ENCODE results near the gene PLAAT3. TPM values are rescaled to one million over a fixed set of nuclear protein-coding genes. Genes with fewer than 3 reads are reported as not detected.

Gene PLAAT3
- total RNA-seq, 1 donor from 2014 or later, result 8.0 TPM

DNA sequence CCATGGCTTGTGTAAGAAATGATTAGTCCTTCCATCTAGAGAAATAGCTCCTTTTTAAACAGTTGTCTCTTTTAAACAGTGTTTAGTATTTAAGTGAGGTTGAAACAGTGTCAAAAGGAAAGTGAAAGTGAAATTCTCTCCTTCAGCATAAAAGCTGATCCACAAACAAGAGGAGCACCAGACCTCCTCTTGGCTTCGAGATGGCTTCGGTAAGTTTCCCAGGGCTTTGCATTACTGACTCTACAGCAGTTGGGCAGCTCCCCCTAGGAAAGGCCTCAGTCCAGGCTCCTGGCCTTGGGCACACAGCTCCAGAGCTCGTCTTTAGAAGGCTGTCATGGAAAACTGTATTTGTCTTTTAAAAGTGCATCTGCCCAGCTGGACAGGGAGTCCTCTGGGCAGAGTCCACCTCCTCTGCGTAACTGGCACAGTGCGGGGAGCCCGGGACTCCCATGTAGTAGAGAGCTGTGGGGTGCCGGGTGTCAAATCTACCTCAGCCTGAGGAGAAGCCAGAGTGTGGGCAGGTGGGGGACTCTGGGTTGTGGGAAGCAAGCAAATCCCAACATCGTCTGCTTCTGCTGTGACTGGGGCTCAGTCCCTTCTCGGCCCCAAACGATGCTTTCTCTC, 77.5 kb downstream of the PLAAT3 start, which contains the start of gene PLAAT4:
Gene PLAAT4 (plus strand): TSS at position 140 of the 624 bp plus-strand sequence. CDS start 61 bp downstream, at position 201.
- peak within 1 kb of the TSS; percentile 88 for H3K27ac Mint-ChIP-seq
- no peak within 1 kb of the TSS for H3K4me3 Mint-ChIP-seq
- no peak within 1 kb of the TSS for H3K4me2 ChIP-seq

DNA sequence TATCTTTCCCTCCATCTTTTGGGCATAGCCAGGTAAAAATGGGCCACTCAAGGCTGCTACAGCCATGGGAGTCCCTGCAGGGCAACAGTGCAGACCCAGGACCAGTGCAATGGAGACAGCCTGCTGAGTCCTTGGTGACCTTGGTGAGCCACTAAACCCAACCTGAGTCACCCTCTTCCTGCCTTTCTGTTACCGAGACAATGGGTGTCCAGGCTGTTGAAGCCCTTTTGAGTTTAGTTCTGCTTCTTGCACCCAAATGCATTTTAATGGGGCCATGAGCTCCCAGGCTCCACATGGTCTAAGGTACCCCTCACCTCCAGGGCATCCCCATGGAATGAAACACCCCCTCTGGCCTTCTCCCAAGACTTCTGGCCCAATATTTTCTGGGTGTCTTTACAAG, 78.5 kb downstream of the PLAAT3 start:
- Mint-ChIP-seq H3K4me1 (peaks cover 28% of the 10 kb centered on the region), H3K4me3 (no peak overlapping the region), H3K9me3 (no peaks in the 10 kb centered on the region), H3K27ac (no peak overlapping the region), H3K36me3 (no peaks in the 10 kb centered on the region), H3K27me3 (ENCODE audit: insufficient read depth, low read depth) (peaks cover 2% of the 10 kb centered on the region)
- H3K27ac ChIP-seq, result no peak overlapping the region
- no peaks in the 10 kb centered on the region for H4K20me1 ChIP-seq (ENCODE audit: low read depth)
- TF ChIP-seq, protein P1, sequence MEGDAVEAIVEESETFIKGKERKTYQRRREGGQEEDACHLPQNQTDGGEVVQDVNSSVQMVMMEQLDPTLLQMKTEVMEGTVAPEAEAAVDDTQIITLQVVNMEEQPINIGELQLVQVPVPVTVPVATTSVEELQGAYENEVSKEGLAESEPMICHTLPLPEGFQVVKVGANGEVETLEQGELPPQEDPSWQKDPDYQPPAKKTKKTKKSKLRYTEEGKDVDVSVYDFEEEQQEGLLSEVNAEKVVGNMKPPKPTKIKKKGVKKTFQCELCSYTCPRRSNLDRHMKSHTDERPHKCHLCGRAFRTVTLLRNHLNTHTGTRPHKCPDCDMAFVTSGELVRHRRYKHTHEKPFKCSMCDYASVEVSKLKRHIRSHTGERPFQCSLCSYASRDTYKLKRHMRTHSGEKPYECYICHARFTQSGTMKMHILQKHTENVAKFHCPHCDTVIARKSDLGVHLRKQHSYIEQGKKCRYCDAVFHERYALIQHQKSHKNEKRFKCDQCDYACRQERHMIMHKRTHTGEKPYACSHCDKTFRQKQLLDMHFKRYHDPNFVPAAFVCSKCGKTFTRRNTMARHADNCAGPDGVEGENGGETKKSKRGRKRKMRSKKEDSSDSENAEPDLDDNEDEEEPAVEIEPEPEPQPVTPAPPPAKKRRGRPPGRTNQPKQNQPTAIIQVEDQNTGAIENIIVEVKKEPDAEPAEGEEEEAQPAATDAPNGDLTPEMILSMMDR (IDR thresholded peaks at IDR 0.05), result no peak
- TF ChIP-seq EZH2phosphoT487 (IDR thresholded peaks at IDR 0.05) (no peak), EZH2 (IDR thresholded peaks at IDR 0.05) (no peak)
- no peaks in the 10 kb centered on the region for H3K9me3 ChIP-seq (ENCODE audit: low read depth)
- no peak overlapping the region for H3K4me3 ChIP-seq
- no peak for DNase-seq (ENCODE audit: low spot score)
- H3K36me3 ChIP-seq, result no peaks in the 10 kb centered on the region
- H3K9ac ChIP-seq, result no peak overlapping the region
- no peak overlapping the region for H2AFZ ChIP-seq (replicated peaks)
- peaks cover 32% of the 10 kb centered on the region for H3K4me1 ChIP-seq
- H3K27me3 ChIP-seq, result no peaks in the 10 kb centered on the region
- H3K79me2 ChIP-seq (ENCODE audit: low read depth), result no peaks in the 10 kb centered on the region
- H3K4me2 ChIP-seq, result no peak overlapping the region
- H3F3A ChIP-seq (ENCODE audit: low read depth), result peaks cover 29% of the 10 kb centered on the region

More for the DNA sequence above, 77.5 kb downstream of the PLAAT3 start, which contains the start of gene PLAAT4:
- H3K27ac ChIP-seq, result no peak within 1 kb of the TSS
- peak within 1 kb of the TSS; percentile 57 for H2AFZ ChIP-seq (replicated peaks)
- no peaks in the 10 kb centered on the region for H3K27me3 ChIP-seq
- TF ChIP-seq EZH2phosphoT487 (IDR thresholded peaks at IDR 0.05) (no peak), EZH2 (IDR thresholded peaks at IDR 0.05) (no peak)
- TF ChIP-seq, protein P1 (IDR thresholded peaks at IDR 0.05), result no peak
- peaks cover 2% of the 10 kb centered on the region for H3K27me3 Mint-ChIP-seq (ENCODE audit: insufficient read depth, low read depth)
- no peaks in the 10 kb centered on the region for H3K36me3 ChIP-seq
- DNase-seq (ENCODE audit: low spot score), result no peak
- no peaks in the 10 kb centered on the region for H4K20me1 ChIP-seq (ENCODE audit: low read depth)
- H3K36me3 Mint-ChIP-seq, result no peaks in the 10 kb centered on the region
- H3K4me3 ChIP-seq, result no peak within 1 kb of the TSS
- H3K9me3 Mint-ChIP-seq, result no peaks in the 10 kb centered on the region
- no peak within 1 kb of the TSS for H3K9ac ChIP-seq
- peaks cover 26% of the 10 kb centered on the region for H3K4me1 Mint-ChIP-seq
- no peaks in the 10 kb centered on the region for H3K9me3 ChIP-seq (ENCODE audit: low read depth)
- peaks cover 28% of the 10 kb centered on the region for H3K4me1 ChIP-seq
- H3F3A ChIP-seq (ENCODE audit: low read depth), result peaks cover 21% of the 10 kb centered on the region
- H3K79me2 ChIP-seq (ENCODE audit: low read depth), result no peaks in the 10 kb centered on the region

DNA sequence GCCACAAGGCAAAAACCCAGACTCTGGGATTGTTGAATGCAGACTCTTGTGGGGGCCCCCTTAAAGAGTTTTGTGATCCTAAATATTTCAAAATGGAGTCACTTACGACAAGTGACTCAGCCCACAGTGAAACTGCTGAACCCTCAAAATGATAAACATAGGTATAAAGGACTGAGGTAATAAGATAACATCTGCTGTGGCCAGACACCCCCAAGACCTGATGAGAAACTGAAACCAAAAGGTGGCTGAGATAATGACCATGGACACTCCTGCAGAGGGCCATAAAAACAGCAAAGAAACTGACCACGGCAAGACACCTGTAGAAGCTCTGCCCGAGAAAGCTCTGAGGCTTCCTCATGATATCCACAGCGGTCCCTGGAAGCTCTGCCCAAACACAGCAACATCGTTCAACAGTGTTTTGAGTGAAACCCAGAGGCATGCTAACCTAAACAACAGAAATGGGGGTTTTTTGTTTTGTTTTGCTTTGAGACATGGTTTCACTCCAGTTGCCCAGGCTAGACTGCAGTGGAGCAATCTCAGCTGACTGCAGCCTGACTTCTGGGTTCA, 79.3 kb downstream of the PLAAT3 start:
- H3K4me1 Mint-ChIP-seq, result peaks cover 28% of the 10 kb centered on the region
- H3K27ac Mint-ChIP-seq, result no peak overlapping the region

More for the DNA sequence above, 79.3 kb downstream of the PLAAT3 start:
- H3K4me3 ChIP-seq, result no peak overlapping the region
- H3K27ac ChIP-seq, result no peak overlapping the region
- no peak overlapping the region for H3K9ac ChIP-seq
- H3K36me3 ChIP-seq, result no peaks in the 10 kb centered on the region
- H3K4me3 Mint-ChIP-seq, result no peak overlapping the region
- H4K20me1 ChIP-seq (ENCODE audit: low read depth), result no peaks in the 10 kb centered on the region
- DNase-seq (ENCODE audit: low spot score), result no peak
- H3K4me1 ChIP-seq, result peaks cover 36% of the 10 kb centered on the region
- H3K36me3 Mint-ChIP-seq, result no peaks in the 10 kb centered on the region
- H2AFZ ChIP-seq (replicated peaks), result no peak overlapping the region
- H3K9me3 Mint-ChIP-seq, result no peaks in the 10 kb centered on the region
- H3K79me2 ChIP-seq (ENCODE audit: low read depth), result no peaks in the 10 kb centered on the region
- H3K27me3 Mint-ChIP-seq (ENCODE audit: insufficient read depth, low read depth), result peaks cover 2% of the 10 kb centered on the region
- H3K27me3 ChIP-seq, result no peaks in the 10 kb centered on the region
- H3K9me3 ChIP-seq (ENCODE audit: low read depth), result no peaks in the 10 kb centered on the region
- peaks cover 29% of the 10 kb centered on the region for H3F3A ChIP-seq (ENCODE audit: low read depth)
- H3K4me2 ChIP-seq, result no peak overlapping the region
- TF ChIP-seq, protein P1 (IDR thresholded peaks at IDR 0.05), result no peak
- no peak for TF ChIP-seq EZH2phosphoT487 (IDR thresholded peaks at IDR 0.05)
- TF ChIP-seq EZH2 (IDR thresholded peaks at IDR 0.05), result no peak

Measured in neural progenitor cell (in vitro differentiated cells).